HepG2 (cell line): ENCODE data around the gene AGBL2. TPM values are rescaled to one million over a fixed set of nuclear protein-coding genes. Genes with fewer than 3 reads are reported as not detected.
A peak's percentile ranks its signal among the peaks of the same experiment; 100 is the strongest.

Experiments
- AGO2 ChIP-seq: fragments of 200-400 bp; formaldehyde crosslinking; optimal IDR thresholded peaks from 2 replicates; pipeline ENCODE3; 2017; ENCODE audit warnings: mild to moderate bottlenecking, low read depth, low read length, moderate library complexity
- BRF2 ChIP-seq: sonication (generic); formaldehyde crosslinking; IDR thresholded peaks from 2 replicates; pipeline ENCODE4 v1.8.1; 2022; ENCODE audit warnings: mild to moderate bottlenecking, missing genetic modification reagents
- CEBPG ChIP-seq: IDR thresholded peaks from 2 replicates; pipeline ENCODE4 v1.6.1; 2016
- FOXA1 ChIP-seq, 2 experiments: fragments of 450-650 bp in 1 of 2; sonication (generic) in 1 of 2; formaldehyde crosslinking in 1 of 2; IDR thresholded peaks; 2 replicates each; pipeline versions ENCODE4 v1.4.0 to v1.6.1; 2016 to 2020; ENCODE audit warnings: missing genetic modification reagents in 1 of 2
- GABPA ChIP-seq, 2 experiments: IDR thresholded peaks; 2 replicates each; pipeline ENCODE4 v1.6.1; 2011 to 2016; ENCODE audit warnings: low read depth in 2 of 2, low read length in 1 of 2, missing biosample characterization in 1 of 2, missing genetic modification characterization in 1 of 2
- HBP1 ChIP-seq: IDR thresholded peaks from 2 replicates; pipeline ENCODE4 v1.6.1; 2016; ENCODE audit warnings: low read depth, control low read depth
- HIC2 ChIP-seq: sonication (generic); formaldehyde crosslinking; IDR thresholded peaks from 2 replicates; pipeline ENCODE4 v1.9.0; 2022; ENCODE audit warnings: low read depth, missing genetic modification reagents
- HNF4G ChIP-seq, 2 experiments: sonication (generic) in 1 of 2; formaldehyde crosslinking in 1 of 2; IDR thresholded peaks; 2 replicates each; pipeline versions ENCODE4 v1.4.0 to v1.6.1; 2011 to 2020; ENCODE audit warnings: borderline replicate concordance in 2 of 2, low read depth in 2 of 2, mild to moderate bottlenecking in 2 of 2, low read length in 1 of 2, missing genetic modification reagents in 1 of 2, moderate library complexity in 1 of 2
- HOXA7 ChIP-seq: sonication (generic); formaldehyde crosslinking; IDR thresholded peaks from 2 replicates; pipeline ENCODE4 v1.8.1; 2022; ENCODE audit warnings: mild to moderate bottlenecking, missing genetic modification reagents, moderate library complexity
- PATZ1 ChIP-seq: sonication (generic); formaldehyde crosslinking; IDR thresholded peaks from 2 replicates; pipeline ENCODE4 v1.4.0; 2020; ENCODE audit warnings: missing genetic modification reagents
- REXO4 ChIP-seq: sonication (generic); formaldehyde crosslinking; IDR thresholded peaks from 2 replicates; pipeline ENCODE4 v1.8.0; 2022; ENCODE audit warnings: missing genetic modification reagents, mild to moderate bottlenecking, borderline replicate concordance
- SOX13 ChIP-seq, 3 experiments: fragments of 450-650 bp in 1 of 3; sonication (generic) in 1 of 3; formaldehyde crosslinking in 1 of 3; IDR thresholded peaks in 2 of 3; conservative IDR thresholded peaks in 1 of 3; 2 replicates each; pipeline versions ENCODE4 v1.5.0 to v1.6.1; 2016 to 2020; ENCODE audit warnings: antibody characterized with exemption in 1 of 3, mild to moderate bottlenecking in 1 of 3, missing compliant biosample characterization in 1 of 3, missing genetic modification reagents in 1 of 3, moderate library complexity in 1 of 3
- SOX6 ChIP-seq, 2 experiments: fragments of 450-650 bp in 1 of 2; sonication (generic) in 1 of 2; formaldehyde crosslinking in 1 of 2; IDR thresholded peaks; 2 replicates each; pipeline versions ENCODE4 v1.4.0 to v1.6.1; 2017 to 2020; ENCODE audit warnings: antibody characterized with exemption in 1 of 2, mild to moderate bottlenecking in 1 of 2, missing genetic modification reagents in 1 of 2
- TFDP1 ChIP-seq: IDR thresholded peaks from 2 replicates; pipeline ENCODE4 v1.6.1; 2016; ENCODE audit warnings: missing compliant biosample characterization, missing genetic modification reagents, borderline replicate concordance
- ZBTB20 ChIP-seq: sonication (generic); formaldehyde crosslinking; IDR thresholded peaks from 2 replicates; pipeline ENCODE4 v1.8.1; 2023; ENCODE audit warnings: missing genetic modification reagents, low read depth, mild to moderate bottlenecking, borderline replicate concordance
- ZNF644 ChIP-seq: IDR thresholded peaks from 2 replicates; pipeline ENCODE4 v1.6.1; 2016; ENCODE audit warnings: low read depth
- ZNF7 ChIP-seq: IDR thresholded peaks from 2 replicates; pipeline ENCODE4 v1.6.1; 2016; ENCODE audit warnings: missing biosample characterization, missing genetic modification reagents
- ZNF747 ChIP-seq: sonication (generic); formaldehyde crosslinking; IDR thresholded peaks from 2 replicates; pipeline ENCODE4 v1.8.1; 2023; ENCODE audit warnings: missing genetic modification reagents, mild to moderate bottlenecking, borderline replicate concordance
- polyA plus RNA-seq, 8 experiments: library from polyadenylated mRNA; depleted of rRNA in 3 of 8; stranded (reverse) in 7 of 8; unstranded in 1 of 8; fragments of >200 nt; fragmentation: Illumina TruSeq in 4 of 8; extraction: Trizol in 4 of 8; gene quantifications; 2 replicates each; pipeline versions ENCODE4 v1.2.1 to v1.2.3, GENCODE V29; 2011 to 2016; ENCODE audit warnings: low read depth in 4 of 8, missing spikeins in 1 of 8, mixed read lengths in 1 of 8; ENCODE audit not compliant: insufficient read depth in 1 of 8
- total RNA-seq, 5 experiments: library from RNA; depleted of rRNA; stranded (reverse); fragments of >200 nt; fragmentation: Illumina TruSeq; extraction: Trizol; gene quantifications; 2 replicates each; pipeline ENCODE4 v1.2.3, GENCODE V29; 2016; ENCODE audit warnings: low read depth in 1 of 5

The AGBL2 gene
- total and polyA plus RNA-seq, 2 of the 13 experiments (the other 11 are each of a cell fraction or from before 2014, with no cell fraction given) = 1.6 to 5.7 TPM

GRCh38 chr11:47724041-47724729 lies 9.0 kb upstream of the AGBL2 start (continued):
- TF ChIP-seq AGO2 (no peak), TFDP1 (CRISPR knock-in tag) (peak; percentile 44; the same call in 1 of the 2 replicates), ZNF7 (CRISPR knock-in tag) (no peak), ZNF747 (peak; percentile 16; the same call in 1 of the 2 replicates), PATZ1 (CRISPR knock-in tag) (peak; percentile 55), HNF4G (IDR thresholded peaks at IDR 0.05; ENCODE audit: borderline replicate concordance, low read depth, low read length) (peak; percentile 79), HNF4G (CRISPR knock-in tag; IDR thresholded peaks at IDR 0.05; ENCODE audit: borderline replicate concordance, low read depth) (no peak; the same call in 1 of the 2 replicates), REXO4 (CRISPR knock-in tag) (no peak), ZBTB20 (peak; percentile 93), SOX6 (IDR thresholded peaks at IDR 0.05) (no peak), SOX6 (CRISPR knock-in tag; IDR thresholded peaks at IDR 0.05) (peak; percentile 95), SOX13 (IDR thresholded peaks at IDR 0.05) (0 out of 2 replicates have a peak, but pooled peaks have one; percentile 31), SOX13 (CRISPR knock-in tag; conservative IDR thresholded peaks at IDR 0.05 in 1 of 2, IDR thresholded peaks at IDR 0.05 in 1 of 2) (peak in 1 of 2 experiments; percentile 90; a peak in 2 of 4 replicates), HIC2 (CRISPR knock-in tag) (no peak), FOXA1 (IDR thresholded peaks at IDR 0.05) (no peak), FOXA1 (CRISPR knock-in tag; IDR thresholded peaks at IDR 0.05) (peak; percentile 82), HOXA7 (CRISPR knock-in tag) (no peak), ZNF644 (peak; percentile 86), BRF2 (CRISPR knock-in tag) (no peak), HBP1 (CRISPR knock-in tag) (no peak), CEBPG (CRISPR knock-in tag) (peak; percentile 99), GABPA (IDR thresholded peaks at IDR 0.05; ENCODE audit: low read depth, low read length) (no peak), GABPA (CRISPR knock-in tag; IDR thresholded peaks at IDR 0.05; ENCODE audit: low read depth) (peak; percentile 62)
